HCT116 (cell line): Measurements from ENCODE around the gene LRBA.

Experiments
- CEBPB ChIP-seq: IDR thresholded peaks from 2 replicates; pipeline ENCODE4 v1.6.1; 2012; ENCODE audit warnings: low read depth
- CTCF ChIP-seq, 3 experiments: fragments of 200-600 bp in 1 of 3; sonication (generic) in 1 of 3; IDR thresholded peaks in 2 of 3; conservative IDR thresholded peaks in 1 of 3; 2 replicates each; pipeline ENCODE4 v1.5.1; 2012 to 2017; ENCODE audit warnings: low read depth in 2 of 3, low read length in 2 of 3, antibody characterized with exemption in 1 of 3, borderline replicate concordance in 1 of 3, control low read depth in 1 of 3, mild to moderate bottlenecking in 1 of 3, mixed read lengths in 1 of 3, mixed run types in 1 of 3, moderate library complexity in 1 of 3; ENCODE audit not compliant: insufficient read depth in 1 of 3
- EZH2 ChIP-seq: fragments of 200-600 bp; sonication (generic); IDR thresholded peaks from 2 replicates; pipeline ENCODE4 v1.6.1; 2017; ENCODE audit warnings: antibody characterized with exemption, mixed run types
- MAX ChIP-seq: IDR thresholded peaks from 2 replicates; pipeline ENCODE4 v1.6.1; 2012
- POLR2A ChIP-seq: IDR thresholded peaks from 2 replicates; pipeline ENCODE4 v1.7.0; 2011; ENCODE audit warnings: borderline replicate concordance; ENCODE audit not compliant: insufficient read depth, insufficient read length; ENCODE audit errors: extremely low read depth
- POLR2AphosphoS5 ChIP-seq: IDR thresholded peaks from 2 replicates; pipeline ENCODE4 v1.6.1; 2011; ENCODE audit warnings: mild to moderate bottlenecking, low read depth, low read length, moderate library complexity
- TCF7L2 ChIP-seq: IDR thresholded peaks from 2 replicates; pipeline ENCODE4 v1.7.0; 2011; ENCODE audit warnings: borderline replicate concordance, inconsistent platforms; ENCODE audit not compliant: insufficient read depth, insufficient read length; ENCODE audit errors: extremely low read depth
- YY1 ChIP-seq: IDR thresholded peaks from 2 replicates; pipeline ENCODE4 v1.6.1; 2011; ENCODE audit warnings: low read length, low read depth, moderate library complexity, mild to moderate bottlenecking; ENCODE audit not compliant: insufficient replicate concordance; ENCODE audit errors: extremely low read depth
- ZFX ChIP-seq: fragments of 450-650 bp; IDR thresholded peaks from 2 replicates; pipeline ENCODE4 v1.6.1; 2017
- ZNF274 ChIP-seq: fragments of 200-500 bp; sonication (Bioruptor generic); IDR thresholded peaks from 2 replicates; pipeline ENCODE4 v1.6.1; 2014; ENCODE audit warnings: mild to moderate bottlenecking, low read depth, low read length, inconsistent platforms
- TF ChIP-seq, protein P1 (sequence below): IDR thresholded peaks from 2 replicates; pipeline ENCODE4 v1.6.1; 2011; ENCODE audit warnings: mild to moderate bottlenecking, low read length, moderate library complexity; ENCODE audit not compliant: insufficient replicate concordance; ENCODE audit errors: extremely low read depth
- TF ChIP-seq, protein P2 (sequence below): IDR thresholded peaks from 2 replicates; pipeline ENCODE4 v1.6.1; 2012; ENCODE audit warnings: low read depth

GRCh38 chr4:150782311-150782710 lies 232.8 kb downstream of the LRBA start:
- TF ChIP-seq POLR2A, result no peak
- TF ChIP-seq EZH2, result no peak
- TF ChIP-seq CTCF (IDR thresholded peaks at IDR 0.05 in 2 of 3, conservative IDR thresholded peaks at IDR 0.05 in 1 of 3; ENCODE audit: borderline replicate concordance in 1 of 3, insufficient read depth in 1 of 3, low read depth in 2 of 3, low read length in 2 of 3), result no peak
- TF ChIP-seq ZFX, result no peak
- no peak for TF ChIP-seq ZNF274
- TF ChIP-seq MAX, result no peak
- no peak for TF ChIP-seq CEBPB
- TF ChIP-seq TCF7L2, result no peak
- no peak for TF ChIP-seq POLR2AphosphoS5
- TF ChIP-seq, protein P1, sequence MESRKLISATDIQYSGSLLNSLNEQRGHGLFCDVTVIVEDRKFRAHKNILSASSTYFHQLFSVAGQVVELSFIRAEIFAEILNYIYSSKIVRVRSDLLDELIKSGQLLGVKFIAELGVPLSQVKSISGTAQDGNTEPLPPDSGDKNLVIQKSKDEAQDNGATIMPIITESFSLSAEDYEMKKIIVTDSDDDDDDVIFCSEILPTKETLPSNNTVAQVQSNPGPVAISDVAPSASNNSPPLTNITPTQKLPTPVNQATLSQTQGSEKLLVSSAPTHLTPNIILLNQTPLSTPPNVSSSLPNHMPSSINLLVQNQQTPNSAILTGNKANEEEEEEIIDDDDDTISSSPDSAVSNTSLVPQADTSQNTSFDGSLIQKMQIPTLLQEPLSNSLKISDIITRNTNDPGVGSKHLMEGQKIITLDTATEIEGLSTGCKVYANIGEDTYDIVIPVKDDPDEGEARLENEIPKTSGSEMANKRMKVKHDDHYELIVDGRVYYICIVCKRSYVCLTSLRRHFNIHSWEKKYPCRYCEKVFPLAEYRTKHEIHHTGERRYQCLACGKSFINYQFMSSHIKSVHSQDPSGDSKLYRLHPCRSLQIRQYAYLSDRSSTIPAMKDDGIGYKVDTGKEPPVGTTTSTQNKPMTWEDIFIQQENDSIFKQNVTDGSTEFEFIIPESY, result no peak
- TF ChIP-seq YY1, result no peak
- TF ChIP-seq, protein P2, sequence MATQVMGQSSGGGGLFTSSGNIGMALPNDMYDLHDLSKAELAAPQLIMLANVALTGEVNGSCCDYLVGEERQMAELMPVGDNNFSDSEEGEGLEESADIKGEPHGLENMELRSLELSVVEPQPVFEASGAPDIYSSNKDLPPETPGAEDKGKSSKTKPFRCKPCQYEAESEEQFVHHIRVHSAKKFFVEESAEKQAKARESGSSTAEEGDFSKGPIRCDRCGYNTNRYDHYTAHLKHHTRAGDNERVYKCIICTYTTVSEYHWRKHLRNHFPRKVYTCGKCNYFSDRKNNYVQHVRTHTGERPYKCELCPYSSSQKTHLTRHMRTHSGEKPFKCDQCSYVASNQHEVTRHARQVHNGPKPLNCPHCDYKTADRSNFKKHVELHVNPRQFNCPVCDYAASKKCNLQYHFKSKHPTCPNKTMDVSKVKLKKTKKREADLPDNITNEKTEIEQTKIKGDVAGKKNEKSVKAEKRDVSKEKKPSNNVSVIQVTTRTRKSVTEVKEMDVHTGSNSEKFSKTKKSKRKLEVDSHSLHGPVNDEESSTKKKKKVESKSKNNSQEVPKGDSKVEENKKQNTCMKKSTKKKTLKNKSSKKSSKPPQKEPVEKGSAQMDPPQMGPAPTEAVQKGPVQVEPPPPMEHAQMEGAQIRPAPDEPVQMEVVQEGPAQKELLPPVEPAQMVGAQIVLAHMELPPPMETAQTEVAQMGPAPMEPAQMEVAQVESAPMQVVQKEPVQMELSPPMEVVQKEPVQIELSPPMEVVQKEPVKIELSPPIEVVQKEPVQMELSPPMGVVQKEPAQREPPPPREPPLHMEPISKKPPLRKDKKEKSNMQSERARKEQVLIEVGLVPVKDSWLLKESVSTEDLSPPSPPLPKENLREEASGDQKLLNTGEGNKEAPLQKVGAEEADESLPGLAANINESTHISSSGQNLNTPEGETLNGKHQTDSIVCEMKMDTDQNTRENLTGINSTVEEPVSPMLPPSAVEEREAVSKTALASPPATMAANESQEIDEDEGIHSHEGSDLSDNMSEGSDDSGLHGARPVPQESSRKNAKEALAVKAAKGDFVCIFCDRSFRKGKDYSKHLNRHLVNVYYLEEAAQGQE, result no peak
